GM11168 (cell line): ENCODE results near the gene SAAL1.

Source experiments
- in situ Hi-C: fragments of 300-500 bp; cut with MboI; formaldehyde crosslinking; loops from one replicate; pipeline ENCODE4 v1.12.0; 2022; ENCODE audit warnings: low sequenced_read_pairs; ENCODE audit not compliant: unreplicated experiment

SAAL1 gene

DNA sequence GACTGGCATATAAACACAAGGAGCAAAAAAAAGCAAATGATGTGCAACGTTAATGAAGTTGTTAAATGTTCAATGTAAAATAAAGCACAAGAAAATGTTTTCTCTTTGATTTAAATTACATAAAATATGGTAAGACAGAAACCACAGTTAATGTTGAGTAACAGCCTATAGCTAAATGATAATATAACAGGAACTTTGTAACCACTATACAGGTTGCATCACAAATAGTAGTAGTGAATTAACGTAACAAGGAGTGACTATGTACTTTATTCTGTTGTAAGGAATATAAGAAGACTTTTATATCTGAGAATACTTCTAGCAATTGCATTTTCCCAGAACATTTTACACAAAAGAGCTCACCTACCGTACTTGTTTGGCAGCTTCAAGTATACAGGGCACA is 16.9 kb downstream of the SAAL1 start:
- in situ Hi-C loops: no loop called here

DNA sequence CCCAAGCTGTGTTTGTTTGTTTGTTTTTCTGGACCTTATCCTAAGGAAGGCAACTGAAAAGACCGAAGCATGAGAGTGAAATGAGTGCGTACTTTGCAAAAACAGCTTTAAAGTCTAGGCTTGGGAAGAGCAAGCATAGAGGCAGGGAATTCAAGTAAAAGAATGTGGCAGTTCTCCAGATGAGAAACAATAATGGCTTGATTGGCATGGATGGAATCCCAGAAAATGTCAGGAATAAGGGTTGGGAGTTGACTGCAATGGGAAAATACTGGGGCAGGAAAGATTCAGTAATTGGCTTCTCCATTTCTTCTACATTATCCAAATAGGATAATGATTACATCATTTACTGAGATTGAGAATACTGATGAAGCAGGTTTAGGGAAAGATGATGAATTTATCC is 17.5 kb downstream of the SAAL1 start:
- in situ Hi-C loops: no loop called here

DNA sequence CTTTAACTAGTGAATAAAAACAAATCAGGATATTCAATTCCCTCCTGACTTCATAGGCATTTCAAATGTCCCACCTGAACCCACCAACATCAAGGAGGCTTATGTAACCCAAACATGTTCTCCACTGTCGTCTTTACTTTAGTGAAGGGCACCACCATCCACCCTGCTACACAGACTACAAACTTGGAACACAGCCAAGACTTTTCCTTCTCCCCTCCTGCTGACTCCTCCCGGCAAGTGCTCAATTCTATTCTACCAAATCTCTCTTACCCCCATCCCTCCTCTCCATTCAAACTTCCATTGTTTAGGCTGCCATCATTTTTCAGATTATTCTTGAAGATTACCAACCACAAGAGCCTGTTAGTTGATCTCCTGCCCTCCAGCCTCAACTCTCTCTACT is 24.3 kb downstream of the SAAL1 start:
- in situ Hi-C loops: no loop called here

DNA sequence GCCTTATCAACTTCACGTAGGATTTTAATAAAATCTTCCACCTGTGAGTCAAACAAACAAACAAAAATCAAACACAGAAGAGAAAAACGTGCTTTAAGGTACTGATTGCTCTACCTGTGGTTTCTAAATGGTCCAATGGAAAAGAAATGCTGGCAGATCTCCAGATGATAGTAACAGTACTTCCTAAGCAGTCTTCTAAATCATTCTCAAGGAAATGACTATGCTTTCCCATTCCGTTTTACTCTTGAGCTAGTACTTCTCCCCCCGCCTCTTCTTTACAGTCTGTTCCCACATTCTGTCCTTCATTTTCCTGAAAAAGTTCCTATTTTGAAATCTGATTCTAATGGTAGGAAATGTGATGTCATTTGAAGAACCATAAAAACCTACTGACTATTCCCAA is 25.4 kb downstream of the SAAL1 start:
- in situ Hi-C loops: no loop called here

DNA sequence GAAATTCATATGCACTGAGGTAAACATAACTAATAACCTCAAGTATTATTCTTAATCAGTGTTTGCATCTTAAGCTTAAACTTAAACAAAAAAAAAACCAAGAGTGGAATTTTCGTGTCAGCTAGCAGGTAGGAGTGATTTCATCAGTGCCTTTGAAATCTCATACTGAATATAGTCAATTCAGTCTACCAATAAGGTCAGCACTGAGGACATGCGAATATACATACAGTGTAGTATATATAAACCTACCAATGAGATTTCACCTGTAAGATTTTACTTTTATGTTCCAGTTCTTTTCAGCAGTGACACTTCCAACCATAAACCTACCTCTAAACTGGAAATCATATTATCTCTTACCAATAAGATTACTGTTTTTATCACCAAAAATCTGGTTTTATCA is 27.0 kb downstream of the SAAL1 start:
- in situ Hi-C loops: no loop called here

DNA sequence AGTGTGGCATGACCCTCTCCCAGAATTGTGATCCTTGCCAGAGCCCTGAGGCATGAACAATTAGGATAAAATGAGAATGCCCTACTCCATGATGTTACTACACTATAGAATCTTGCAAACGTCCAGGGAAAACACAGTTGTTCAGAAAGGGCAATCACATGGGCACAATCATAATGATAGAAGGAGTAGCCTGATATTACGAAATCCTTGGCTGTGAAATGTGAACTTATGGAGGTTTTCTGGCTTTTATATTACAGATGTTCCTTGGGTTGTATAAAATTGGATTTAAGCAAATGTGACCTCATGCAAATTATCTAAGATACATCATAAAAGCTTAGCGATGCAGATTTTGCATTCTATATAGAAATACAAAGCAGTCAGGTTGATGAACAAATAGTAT is 30.4 kb downstream of the SAAL1 start:
- in situ Hi-C loops: no loop called here

DNA sequence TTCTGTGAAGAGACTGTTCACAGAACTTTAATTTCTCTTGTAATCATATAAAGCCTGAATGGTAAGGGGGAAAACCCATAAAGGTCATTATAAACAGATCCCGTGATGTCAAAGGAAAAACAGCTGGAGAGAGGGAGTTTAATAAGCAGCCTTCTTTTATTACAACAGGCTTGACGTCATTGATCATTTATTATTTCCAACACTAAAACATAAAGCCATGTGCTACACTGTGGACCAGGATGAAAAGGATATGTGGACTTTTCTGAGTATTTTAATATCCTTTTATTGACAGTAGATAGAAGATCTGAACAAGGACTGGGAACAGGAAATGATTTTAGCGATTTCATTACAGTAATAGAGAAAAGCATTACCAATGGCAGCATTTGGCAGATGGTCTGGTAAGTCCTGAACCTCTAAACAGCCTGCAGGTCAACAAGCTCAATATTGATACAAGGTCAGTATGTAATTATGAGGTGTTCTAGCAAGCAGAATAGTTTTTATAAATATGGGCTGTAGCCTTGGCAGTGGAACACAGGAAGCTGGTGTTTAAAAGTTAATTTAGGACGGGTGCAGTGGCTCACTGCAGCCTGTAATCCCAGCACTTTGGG is 34.7 kb downstream of the SAAL1 start:
- in situ Hi-C loops: no loop called here

DNA sequence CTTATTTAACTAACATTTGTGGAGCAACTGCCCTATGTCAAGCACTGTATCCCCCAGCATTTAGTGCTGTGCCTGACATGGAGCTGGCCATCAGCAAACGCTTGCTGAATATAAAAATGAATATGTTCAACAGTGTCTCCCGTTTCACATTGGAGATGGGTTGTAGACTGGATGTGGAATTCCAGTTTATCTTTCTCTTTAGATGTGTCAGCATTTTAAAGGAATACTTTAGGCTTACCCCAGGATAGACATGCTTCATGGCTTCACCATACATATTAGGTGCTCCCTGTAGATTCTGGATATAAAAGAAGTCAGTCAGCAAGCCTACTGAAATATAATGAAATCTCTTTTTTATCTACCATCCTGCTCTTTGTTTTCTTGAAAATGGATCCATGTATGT is 38.5 kb downstream of the SAAL1 start:
- in situ Hi-C loops: no loop called here

DNA sequence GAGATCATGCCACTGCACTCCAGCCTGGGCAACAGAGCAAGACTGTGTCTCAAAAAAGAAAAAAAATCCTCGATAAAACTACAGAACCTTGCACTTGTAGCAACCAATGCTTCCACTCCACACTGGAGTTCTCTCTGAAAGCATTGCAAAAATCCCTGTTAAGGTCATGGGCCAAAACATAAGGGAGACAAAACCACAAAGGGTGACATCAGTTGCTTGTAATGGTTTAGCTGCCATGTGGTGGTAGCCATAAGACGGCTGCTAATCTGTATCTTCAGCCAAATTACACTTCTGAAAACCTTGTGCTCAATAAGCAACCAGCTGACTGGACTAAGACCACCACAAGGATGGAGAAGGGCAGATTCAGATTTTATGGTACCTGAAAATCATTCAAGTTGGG is 39.3 kb downstream of the SAAL1 start:
- in situ Hi-C loops: no loop called here

DNA sequence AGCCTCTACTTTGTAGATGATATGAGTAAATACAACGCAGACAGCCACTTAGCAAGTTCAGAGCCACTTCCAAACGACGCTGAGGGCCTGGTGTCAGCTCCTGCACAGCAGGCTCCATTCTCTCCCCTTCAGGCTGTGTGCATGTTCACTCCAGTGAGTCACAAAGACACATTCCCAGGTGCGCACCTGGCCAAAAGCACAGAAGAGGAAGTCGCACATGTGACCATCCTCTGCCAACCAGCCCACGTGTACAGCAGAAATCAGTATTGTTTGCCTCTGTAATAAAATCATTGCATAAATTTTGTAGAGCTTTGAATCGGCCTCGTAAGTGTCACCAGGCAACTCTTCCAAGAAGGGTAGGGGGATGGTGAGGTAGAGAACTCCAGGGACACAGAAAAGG is 40.3 kb downstream of the SAAL1 start:
- in situ Hi-C loops: no loop called here

DNA sequence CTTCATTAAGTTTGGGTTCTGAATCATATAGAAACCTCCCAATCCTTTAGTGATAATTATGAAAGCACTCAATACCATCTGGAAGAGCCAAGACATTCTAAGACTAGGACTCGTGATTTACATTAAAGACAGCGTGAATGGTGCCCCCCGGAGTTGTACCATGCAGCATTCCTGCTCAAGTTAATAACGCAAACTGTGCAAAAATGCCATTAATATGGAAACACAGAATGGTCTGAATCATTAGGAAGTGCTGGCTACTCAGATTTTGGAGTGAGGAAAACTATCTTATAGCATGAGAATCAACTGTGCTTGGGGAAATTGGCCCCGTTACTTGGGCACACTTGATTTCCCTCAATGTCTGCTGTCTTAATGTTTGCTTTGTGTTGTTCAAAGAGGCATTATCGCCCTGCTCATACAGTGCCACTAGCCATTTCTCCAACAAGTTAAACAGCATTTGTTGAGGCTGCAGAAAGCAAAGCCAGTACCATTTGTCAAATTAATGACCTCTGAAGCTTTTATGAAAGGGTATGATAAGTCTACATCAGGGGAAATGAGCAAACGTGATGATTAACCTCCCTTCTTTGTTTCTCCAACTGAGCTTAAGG is 41.3 kb downstream of the SAAL1 start:
- in situ Hi-C loops: no loop called here

DNA sequence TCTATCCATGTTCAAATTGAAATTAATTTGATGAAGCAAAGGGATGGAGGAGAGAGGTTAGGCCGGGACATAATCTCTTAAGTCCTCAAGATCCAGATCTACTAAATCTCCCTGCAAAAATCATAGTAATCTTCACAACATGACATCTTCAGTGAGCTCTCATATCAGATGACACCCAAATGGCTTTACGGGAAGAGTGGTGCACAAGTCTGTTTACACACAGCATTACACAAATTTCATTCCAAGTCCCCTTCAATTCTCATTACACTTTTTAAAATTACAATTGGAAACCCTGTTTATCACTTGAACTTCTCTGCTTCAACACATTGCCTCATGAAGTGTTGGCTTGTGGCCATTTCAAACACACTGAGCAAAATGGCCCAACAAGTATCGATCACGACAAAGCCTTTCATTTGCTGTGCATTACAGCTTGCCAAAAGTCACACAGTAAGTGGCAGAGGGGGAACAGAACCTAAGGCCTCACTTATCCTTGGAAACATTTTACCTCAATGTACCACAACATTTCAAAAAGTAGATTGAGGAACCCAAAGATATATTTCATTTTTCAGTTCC is 41.9 kb downstream of the SAAL1 start:
- in situ Hi-C loops: no loop called here

DNA sequence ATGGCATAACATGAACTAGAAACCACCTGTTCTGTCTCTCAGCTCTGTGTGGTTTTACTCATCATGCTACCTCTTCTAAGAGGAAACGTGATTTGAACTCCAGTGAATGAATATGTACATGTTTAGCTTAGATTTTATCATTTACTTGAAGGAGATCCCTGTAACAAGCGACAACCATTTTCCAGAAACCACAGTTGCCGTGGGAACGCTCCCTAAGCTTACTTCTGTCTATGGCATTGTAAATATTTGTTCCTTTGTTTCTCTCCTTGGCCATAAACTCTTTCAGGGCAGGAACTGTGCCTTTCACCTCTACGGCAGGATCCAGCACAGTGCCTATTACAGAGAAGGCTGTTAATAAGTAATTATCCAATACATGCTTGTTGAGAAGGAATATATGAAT is 42.8 kb downstream of the SAAL1 start:
- in situ Hi-C loops: no loop called here

DNA sequence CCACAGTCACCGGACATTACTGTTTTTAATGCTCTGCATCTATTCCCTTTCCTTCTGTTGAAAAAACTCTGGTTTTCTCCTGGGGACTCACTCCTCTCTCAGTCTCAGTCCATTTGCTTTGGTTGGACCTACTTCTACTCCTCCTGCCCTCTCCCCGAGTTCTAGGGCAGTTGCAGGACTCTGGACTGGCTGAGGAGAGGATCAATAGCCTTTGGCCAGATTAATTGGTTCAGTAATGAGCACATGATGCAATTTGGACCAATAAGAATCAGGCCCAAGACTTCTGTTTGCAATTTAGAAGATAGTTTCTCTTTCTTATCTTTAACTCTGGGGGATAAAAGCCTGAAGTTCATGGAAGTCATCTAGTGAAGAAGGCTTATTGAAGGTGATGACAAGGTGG is 44.5 kb downstream of the SAAL1 start:
- in situ Hi-C loops: no loop called here

DNA sequence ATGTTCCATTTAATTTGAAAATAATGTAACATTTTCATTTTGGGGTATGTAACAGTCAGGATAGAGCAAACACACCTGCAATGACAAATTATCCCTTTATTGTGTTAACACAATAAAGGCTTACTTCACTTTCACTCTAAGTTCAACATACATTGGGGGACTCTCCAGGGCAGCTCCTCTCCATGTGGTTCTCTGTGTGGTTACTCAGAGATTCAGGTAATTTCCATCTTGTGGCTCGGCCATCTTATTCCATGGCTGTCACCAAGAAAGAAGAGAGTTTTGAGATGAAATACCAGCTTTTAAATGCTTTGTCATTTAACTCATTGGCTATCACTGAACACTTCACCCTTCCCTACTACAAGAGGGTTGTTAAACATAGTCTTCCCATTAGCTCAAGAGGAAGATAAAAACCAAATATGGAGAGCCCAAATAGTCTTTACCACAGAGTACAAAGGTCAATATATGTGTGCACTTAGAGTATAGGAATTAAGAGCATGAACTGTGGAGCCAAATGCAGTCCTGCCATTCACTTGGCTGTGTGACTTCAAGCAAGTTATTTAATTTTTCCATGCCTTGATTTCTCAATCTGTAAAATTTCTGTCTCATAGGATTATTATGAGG is 49.2 kb downstream of the SAAL1 start:
- in situ Hi-C loops: no loop called here

DNA sequence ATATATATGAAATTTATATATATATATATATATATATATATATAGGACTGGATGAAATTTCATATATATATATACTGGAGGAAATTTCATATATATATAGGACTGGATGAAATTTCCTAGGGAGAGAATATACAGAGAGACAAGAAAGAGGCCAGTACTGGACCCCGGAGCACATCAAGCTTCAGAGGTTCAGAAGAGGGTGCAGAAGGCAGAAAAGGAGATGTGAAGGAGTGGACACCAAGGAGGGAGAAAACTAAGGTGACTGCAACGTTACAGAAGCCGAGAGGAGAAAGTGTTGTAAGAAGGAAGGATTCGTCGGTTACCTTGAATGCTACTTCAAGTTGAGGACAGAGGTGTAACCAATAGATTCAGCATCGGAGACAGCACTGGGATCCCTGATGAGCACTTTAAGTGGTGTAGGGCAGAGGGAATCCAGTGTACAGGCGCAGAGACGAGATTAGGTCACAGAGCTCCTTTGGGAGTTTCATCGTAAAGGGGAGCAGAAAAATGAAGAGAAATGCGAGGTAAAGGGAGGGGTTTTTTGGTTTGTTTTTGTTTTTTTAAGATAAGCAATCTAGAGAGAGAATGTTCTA is 51.3 kb downstream of the SAAL1 start:
- in situ Hi-C loops: no loop called here

DNA sequence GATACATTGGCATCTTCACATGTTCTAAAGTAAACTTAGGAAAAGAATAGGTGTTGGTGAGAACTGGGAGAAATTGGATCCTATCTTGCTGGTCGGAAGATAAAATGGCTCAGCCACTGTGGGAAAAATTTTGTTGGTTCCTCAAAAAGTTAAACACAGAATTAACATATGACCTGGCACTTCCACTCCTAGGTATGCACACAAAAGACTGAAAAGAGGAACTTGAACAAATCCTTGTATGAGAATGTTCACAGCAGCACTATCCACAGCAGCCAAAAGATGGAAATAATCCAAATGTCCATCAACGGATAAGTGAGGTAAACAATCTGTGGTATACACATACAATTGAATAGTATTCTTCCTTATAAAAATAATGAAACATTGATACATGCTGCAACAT is 55.0 kb downstream of the SAAL1 start:
- in situ Hi-C loops: no loop called here

DNA sequence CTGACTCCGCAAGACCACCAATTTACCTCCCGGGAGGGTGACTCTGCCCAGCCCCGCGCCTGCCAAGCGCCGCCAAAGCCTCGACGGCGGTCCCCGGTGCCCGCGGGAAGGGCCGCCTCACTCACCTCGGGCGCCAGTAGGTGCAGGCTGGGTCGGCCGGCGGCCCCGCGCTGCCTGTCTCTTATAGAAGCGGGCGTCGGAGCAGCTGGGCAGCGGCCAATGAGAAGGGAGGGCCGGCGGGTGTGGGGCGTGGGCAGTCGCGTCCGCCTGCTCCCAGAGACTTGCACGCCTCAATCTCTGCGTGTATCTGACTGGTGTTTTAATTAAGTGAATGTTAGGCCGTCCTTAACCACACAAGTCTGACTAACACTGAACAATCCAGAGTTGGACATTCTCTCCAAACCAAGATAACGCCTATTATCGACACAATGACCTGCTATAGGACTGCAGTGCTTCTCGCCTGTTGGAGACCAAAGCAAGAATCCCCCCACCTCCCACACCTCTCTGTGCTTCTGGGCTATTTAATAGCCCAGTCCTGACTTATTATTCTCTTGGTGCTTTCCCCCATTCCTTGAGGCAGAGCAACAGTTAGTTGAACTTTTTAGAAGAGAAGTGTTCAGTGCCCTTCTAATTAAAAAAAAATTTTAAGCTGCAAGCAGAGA is 59.6 kb downstream of the SAAL1 start, which contains the start of gene TPH1:
Gene TPH1, minus strand, starts transcription at position 154 of the 662 bp plus-strand sequence. CDS start 5,507 bp downstream, outside the sequence.
- in situ Hi-C loops: no loop called here

DNA sequence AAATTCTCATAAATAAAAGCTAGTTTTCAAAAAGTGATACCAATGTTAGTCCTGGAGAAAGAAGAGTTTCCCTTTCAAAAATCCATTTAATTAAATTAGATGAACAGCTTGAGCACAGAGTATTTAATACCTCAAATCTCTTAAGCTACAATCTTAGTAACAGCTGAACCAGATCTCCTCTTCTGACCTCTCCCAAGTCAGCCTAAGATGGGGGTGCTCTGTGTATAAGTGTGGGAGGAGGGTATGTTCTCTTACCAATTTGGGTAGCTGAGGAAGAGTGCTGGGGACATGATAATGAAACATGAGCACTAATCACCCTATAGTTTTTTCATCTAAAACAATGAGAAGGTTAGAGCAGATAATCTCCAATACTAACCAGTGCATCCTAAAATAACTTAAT is 69.4 kb downstream of the SAAL1 start:
- in situ Hi-C loops: no loop called here
